ENCODE results near the gene ZNF638.

Gene ZNF638

GRCh38 chr2:71477231-71477691, 145.7 kb downstream of the ZNF638 start:
- H3K27me3 ChIP-seq (ENCODE audit: insufficient read depth, poor library complexity, severe bottlenecking) = no peaks in the 10 kb centered on the region
- H3K36me3 ChIP-seq (ENCODE audit: low read depth) = no peaks in the 10 kb centered on the region
- DNase-seq (ENCODE audit: low spot score) (no peak), ATAC-seq (ENCODE audit: low read depth) (peak; percentile 50)
- TF ChIP-seq CTCF (IDR thresholded peaks at IDR 0.05; ENCODE audit: poor library complexity, severe bottlenecking) = no peak
- H3K4me3 ChIP-seq (ENCODE audit: severe bottlenecking) = no peak overlapping the region
- H3K4me1 ChIP-seq (ENCODE audit: insufficient read depth, poor library complexity, severe bottlenecking) = peaks cover 8% of the 10 kb centered on the region
- no peak overlapping the region for H3K27ac ChIP-seq (ENCODE audit: poor library complexity, severe bottlenecking)
- H3K9me3 ChIP-seq (ENCODE audit: severe bottlenecking) = no peaks in the 10 kb centered on the region

GRCh38 chr2:71478806-71479205, 147.2 kb downstream of the ZNF638 start:
- TF ChIP-seq CTCF (IDR thresholded peaks at IDR 0.05; ENCODE audit: poor library complexity, severe bottlenecking) = no peak
- H3K4me1 ChIP-seq (ENCODE audit: insufficient read depth, poor library complexity, severe bottlenecking) = peaks cover 8% of the 10 kb centered on the region

GRCh38 chr2:71479261-71479660, 147.7 kb downstream of the ZNF638 start:
- Histone ChIP-seq H3K4me1 (ENCODE audit: insufficient read depth, poor library complexity, severe bottlenecking) (peaks cover 8% of the 10 kb centered on the region), H3K4me3 (ENCODE audit: severe bottlenecking) (no peak overlapping the region), H3K9me3 (ENCODE audit: severe bottlenecking) (no peaks in the 10 kb centered on the region), H3K36me3 (ENCODE audit: low read depth) (no peaks in the 10 kb centered on the region), H3K27me3 (ENCODE audit: insufficient read depth, poor library complexity, severe bottlenecking) (no peaks in the 10 kb centered on the region), H3K27ac (ENCODE audit: poor library complexity, severe bottlenecking) (no peak overlapping the region)
- no peak for TF ChIP-seq CTCF (IDR thresholded peaks at IDR 0.05; ENCODE audit: poor library complexity, severe bottlenecking)
- no peak for DNase-seq (ENCODE audit: low spot score)
- ATAC-seq (ENCODE audit: low read depth) = no peak

More at GRCh38 chr2:71478806-71479205, 147.2 kb downstream of the ZNF638 start:
- H3K9me3 ChIP-seq (ENCODE audit: severe bottlenecking) = no peaks in the 10 kb centered on the region
- H3K4me3 ChIP-seq (ENCODE audit: severe bottlenecking) = no peak overlapping the region
- H3K27me3 ChIP-seq (ENCODE audit: insufficient read depth, poor library complexity, severe bottlenecking) = no peaks in the 10 kb centered on the region
- no peak overlapping the region for H3K27ac ChIP-seq (ENCODE audit: poor library complexity, severe bottlenecking)
- H3K36me3 ChIP-seq (ENCODE audit: low read depth) = no peaks in the 10 kb centered on the region
- ATAC-seq (ENCODE audit: low read depth) = no peak
- no peak for DNase-seq (ENCODE audit: low spot score)

GRCh38 chr2:71481111-71481510, 149.5 kb downstream of the ZNF638 start:
- no peaks in the 10 kb centered on the region for H3K36me3 ChIP-seq (ENCODE audit: low read depth)
- H3K4me3 ChIP-seq (ENCODE audit: severe bottlenecking) = no peak overlapping the region
- no peak for TF ChIP-seq CTCF (IDR thresholded peaks at IDR 0.05; ENCODE audit: poor library complexity, severe bottlenecking)
- H3K27me3 ChIP-seq (ENCODE audit: insufficient read depth, poor library complexity, severe bottlenecking) = no peaks in the 10 kb centered on the region
- H3K27ac ChIP-seq (ENCODE audit: poor library complexity, severe bottlenecking) = no peak overlapping the region
- no peak for DNase-seq (ENCODE audit: low spot score)
- no peaks in the 10 kb centered on the region for H3K9me3 ChIP-seq (ENCODE audit: severe bottlenecking)
- peaks cover 8% of the 10 kb centered on the region for H3K4me1 ChIP-seq (ENCODE audit: insufficient read depth, poor library complexity, severe bottlenecking)
- ATAC-seq (ENCODE audit: low read depth) = no peak

- Histone ChIP-seq H3K4me3 (ENCODE audit: severe bottlenecking) (no peak overlapping the region), H3K9me3 (ENCODE audit: severe bottlenecking) (no peaks in the 10 kb centered on the region), H3K4me1 (ENCODE audit: insufficient read depth, poor library complexity, severe bottlenecking) (peaks cover 8% of the 10 kb centered on the region), H3K27me3 (ENCODE audit: insufficient read depth, poor library complexity, severe bottlenecking) (no peaks in the 10 kb centered on the region), H3K27ac (ENCODE audit: poor library complexity, severe bottlenecking) (no peak overlapping the region), H3K36me3 (ENCODE audit: low read depth) (no peaks in the 10 kb centered on the region)
- DNase-seq (ENCODE audit: low spot score) (no peak), ATAC-seq (ENCODE audit: low read depth) (no peak)
- TF ChIP-seq CTCF (IDR thresholded peaks at IDR 0.05; ENCODE audit: poor library complexity, severe bottlenecking) = no peak
Measured at GRCh38 chr2:71482055-71482454, 150.5 kb downstream of the ZNF638 start.

Measured in RWPE2 (cell line).